NT2/D1 (cell line): Measurements from ENCODE around the gene DMPK.

Experiments used
- DNase-seq: peaks from one replicate; pipeline ENCODE4 v3.0.0-alpha.2; 2011; ENCODE audit warnings: low read depth, low spot score
- H3K27me3 ChIP-seq: 2 replicates; pipeline ENCODE4 v1.6.0; 2011; ENCODE audit warnings: mild to moderate bottlenecking; ENCODE audit not compliant: insufficient read length, insufficient read depth
- H3K36me3 ChIP-seq: 2 replicates; pipeline ENCODE4 v1.6.1; 2011; ENCODE audit warnings: mild to moderate bottlenecking, low read length, mixed read lengths; ENCODE audit not compliant: insufficient read depth, insufficient read length
- H3K4me1 ChIP-seq: 2 replicates; pipeline ENCODE4 v1.5.1; 2011; ENCODE audit not compliant: insufficient read depth, insufficient read length
- H3K4me3 ChIP-seq: 2 replicates; pipeline ENCODE4 v1.5.1; 2011; ENCODE audit warnings: low read depth; ENCODE audit not compliant: insufficient read length
- H3K9ac ChIP-seq: 2 replicates; pipeline ENCODE4 v1.6.0; 2011; ENCODE audit warnings: low read depth; ENCODE audit not compliant: insufficient read length
- H3K9me3 ChIP-seq: 2 replicates; pipeline ENCODE4 v1.5.1; 2011; ENCODE audit warnings: mild to moderate bottlenecking, low read length; ENCODE audit not compliant: insufficient read depth
- SUZ12 ChIP-seq: IDR thresholded peaks from 2 replicates; pipeline ENCODE4 v1.6.1; 2011; ENCODE audit not compliant: insufficient read length, insufficient read depth; ENCODE audit errors: extremely low read depth
- YY1 ChIP-seq: IDR thresholded peaks from 2 replicates; pipeline ENCODE4 v1.6.1; 2011; ENCODE audit not compliant: insufficient read length, insufficient read depth
- ZNF274 ChIP-seq: IDR thresholded peaks from 2 replicates; pipeline ENCODE4 v1.6.1; 2011; ENCODE audit warnings: mild to moderate bottlenecking, low read depth, low read length

Gene DMPK

DNA sequence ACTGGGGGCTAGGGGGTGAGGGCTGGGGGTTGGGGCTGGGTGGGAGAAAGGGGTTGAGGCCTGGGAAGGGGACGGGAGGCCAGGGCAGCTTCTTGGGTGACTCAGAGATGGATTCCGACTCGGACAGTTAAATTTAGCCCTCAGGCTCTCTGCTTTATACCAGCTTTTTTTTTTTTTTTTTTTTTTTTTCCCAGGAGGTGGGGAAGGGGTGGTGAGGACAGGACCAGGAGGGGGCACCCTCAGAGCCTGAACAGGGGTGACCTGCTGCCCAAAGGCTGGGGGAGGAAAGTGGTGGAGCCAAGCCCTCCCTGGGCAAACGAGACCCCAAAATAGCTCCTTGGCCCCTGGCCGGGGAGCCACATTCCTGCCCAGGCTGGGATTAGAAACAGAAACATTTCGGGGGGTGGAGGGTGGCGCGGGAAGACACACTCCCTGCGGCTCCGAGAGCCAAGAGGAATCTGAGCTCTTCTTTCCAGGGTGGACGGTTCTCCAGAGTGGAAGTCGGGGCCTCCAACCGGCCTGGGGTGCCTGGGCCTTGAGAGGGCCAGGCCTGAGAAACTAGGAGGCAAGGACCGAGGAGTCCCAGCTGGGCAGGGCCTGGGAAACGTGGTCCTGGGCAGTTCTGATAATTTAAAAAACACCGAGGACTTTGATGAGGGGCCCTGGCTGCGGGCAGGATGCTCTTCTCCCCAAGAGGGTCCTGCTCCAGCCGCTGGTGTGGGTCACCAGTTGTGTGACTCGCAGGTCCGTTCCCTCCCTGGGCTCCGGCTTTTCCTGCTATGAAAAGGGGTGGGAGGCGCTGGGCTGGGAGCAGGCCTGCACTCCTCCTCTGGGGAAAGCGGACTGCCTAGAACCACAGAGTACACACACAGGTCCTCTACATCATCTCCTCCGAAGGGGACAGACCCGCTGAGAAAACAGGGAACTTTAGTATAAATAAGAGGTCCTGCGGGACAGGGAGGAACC lies 813 bp upstream of the DMPK start:
- H3K27me3 ChIP-seq, result no peaks in the 10 kb centered on the region
- peaks cover 23% of the 10 kb centered on the region for H3K4me1 ChIP-seq
- peaks cover 48% of the 10 kb centered on the region for H3K36me3 ChIP-seq
- H3K9me3 ChIP-seq, result no peaks in the 10 kb centered on the region
- TF ChIP-seq ZNF274 (no peak), SUZ12 (no peak), YY1 (no peak)
- no peak overlapping the region for H3K4me3 ChIP-seq
- no peak for DNase-seq
- peak overlapping the region; percentile 50 for H3K9ac ChIP-seq

DNA sequence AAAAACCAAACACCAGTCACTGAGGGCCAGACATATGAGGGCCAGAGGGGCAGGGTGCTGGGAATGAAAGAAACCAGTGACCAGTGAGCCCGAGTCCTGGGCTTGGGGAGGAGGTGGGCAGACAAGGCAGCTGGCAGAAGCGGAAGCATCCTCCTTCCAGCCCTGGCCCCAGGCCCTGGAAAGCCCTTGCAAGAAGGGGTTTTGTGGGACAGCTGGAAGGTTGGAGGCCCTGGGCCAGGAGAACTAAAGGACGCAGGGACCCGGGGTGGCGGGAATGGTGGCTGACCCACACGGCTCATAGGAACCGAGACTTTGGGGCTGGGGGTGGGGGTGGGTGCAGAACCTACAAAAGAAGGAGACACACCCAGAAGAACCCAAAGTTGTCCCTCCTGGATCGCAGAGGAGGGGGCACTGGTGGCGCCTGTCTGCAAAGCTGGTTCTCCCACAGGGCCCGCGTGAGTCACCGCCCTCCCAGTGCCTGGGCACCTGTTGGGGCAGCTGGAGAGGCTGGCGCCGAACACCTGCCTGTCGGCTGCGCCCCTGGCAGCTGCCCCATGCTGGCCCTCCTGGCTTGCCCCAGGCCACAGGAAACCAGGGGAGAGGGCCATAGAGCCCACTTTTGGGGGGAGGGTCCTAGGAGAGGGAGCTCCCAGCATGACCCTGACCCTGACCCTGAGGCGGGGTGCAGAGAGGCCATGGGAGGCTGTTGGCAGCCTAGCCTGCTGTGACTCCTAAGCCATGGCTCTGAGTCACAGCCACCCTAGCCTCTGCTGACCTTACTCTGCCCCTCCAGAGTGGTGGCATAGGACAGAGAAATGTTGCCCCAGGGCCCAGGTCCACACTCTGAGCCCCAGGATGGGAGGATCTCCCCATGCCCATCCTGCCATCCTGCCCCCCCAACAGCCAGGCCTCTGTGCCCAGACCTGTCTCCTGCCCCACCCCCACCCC lies 802 bp downstream of the DMPK start:
- peak overlapping the region; percentile 8 for H3K4me3 ChIP-seq
- TF ChIP-seq YY1 (no peak), SUZ12 (no peak), ZNF274 (no peak)
- peak overlapping the region; percentile 50 for H3K9ac ChIP-seq
- no peak for DNase-seq
- H3K36me3 ChIP-seq, result peaks cover 50% of the 10 kb centered on the region
- no peaks in the 10 kb centered on the region for H3K9me3 ChIP-seq
- H3K27me3 ChIP-seq, result no peaks in the 10 kb centered on the region
- H3K4me1 ChIP-seq, result peaks cover 27% of the 10 kb centered on the region

DNA sequence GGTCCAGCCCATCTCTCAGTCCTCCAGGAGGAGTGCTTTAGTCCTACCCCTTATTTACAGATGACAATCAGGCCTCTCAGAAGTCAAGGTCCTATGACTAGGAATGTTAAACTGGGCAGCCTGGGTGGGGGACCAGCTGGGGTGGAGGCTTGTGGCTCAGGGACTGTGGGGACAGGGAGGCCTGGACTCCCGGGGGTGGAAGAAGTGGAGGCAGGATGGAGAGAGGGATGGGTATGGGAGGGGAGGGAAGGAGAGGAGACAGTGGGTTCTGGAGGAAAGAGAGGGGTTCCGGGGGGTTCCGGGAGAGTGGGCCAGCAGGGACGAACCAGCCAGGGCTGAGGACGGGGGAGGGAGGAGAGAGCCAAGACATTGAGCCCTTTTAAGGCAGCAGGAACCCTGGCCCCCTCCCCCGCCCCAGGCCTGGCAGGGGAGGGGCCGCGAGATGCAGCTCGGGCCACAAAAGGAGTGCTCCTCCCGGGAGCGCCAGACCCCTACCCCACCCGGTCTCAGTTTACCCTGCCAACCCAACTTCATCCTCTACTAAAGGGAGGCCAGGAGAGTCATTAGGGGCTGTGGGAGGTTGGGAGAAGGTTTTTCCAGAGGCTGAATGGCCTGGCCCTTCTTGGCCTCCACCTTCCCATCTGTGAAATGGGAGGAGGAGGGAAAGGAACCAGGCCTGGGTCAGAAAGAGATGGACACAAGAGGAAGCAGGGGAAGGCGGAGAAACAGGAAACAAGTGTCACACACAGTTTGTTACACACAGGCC lies 1.7 kb downstream of the DMPK start:
- Histone ChIP-seq H3K9me3 (no peaks in the 10 kb centered on the region), H3K4me3 (no peak overlapping the region), H3K9ac (peak overlapping the region; percentile 56), H3K36me3 (peaks cover 44% of the 10 kb centered on the region), H3K27me3 (no peaks in the 10 kb centered on the region), H3K4me1 (peaks cover 27% of the 10 kb centered on the region)
- no peak for DNase-seq
- TF ChIP-seq ZNF274 (no peak), SUZ12 (no peak), YY1 (no peak)

DNA sequence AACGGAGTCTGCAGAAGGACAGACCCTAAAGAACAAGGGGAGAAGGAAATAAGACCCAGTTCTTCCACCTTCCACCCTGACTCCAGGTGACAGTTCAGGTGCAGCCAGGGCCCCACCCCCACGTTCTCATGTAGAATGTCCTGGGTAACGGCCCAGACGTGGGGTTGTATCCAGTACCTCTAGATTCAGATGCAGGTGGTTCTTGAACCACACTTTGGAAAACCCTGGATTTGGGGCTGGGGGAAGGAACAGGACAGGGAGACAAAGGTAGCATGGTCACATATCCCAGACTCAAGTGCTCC lies 2.2 kb downstream of the DMPK start:
- Histone ChIP-seq H3K27me3 (no peaks in the 10 kb centered on the region), H3K9ac (peak overlapping the region; percentile 26), H3K4me3 (no peak overlapping the region)

DNA sequence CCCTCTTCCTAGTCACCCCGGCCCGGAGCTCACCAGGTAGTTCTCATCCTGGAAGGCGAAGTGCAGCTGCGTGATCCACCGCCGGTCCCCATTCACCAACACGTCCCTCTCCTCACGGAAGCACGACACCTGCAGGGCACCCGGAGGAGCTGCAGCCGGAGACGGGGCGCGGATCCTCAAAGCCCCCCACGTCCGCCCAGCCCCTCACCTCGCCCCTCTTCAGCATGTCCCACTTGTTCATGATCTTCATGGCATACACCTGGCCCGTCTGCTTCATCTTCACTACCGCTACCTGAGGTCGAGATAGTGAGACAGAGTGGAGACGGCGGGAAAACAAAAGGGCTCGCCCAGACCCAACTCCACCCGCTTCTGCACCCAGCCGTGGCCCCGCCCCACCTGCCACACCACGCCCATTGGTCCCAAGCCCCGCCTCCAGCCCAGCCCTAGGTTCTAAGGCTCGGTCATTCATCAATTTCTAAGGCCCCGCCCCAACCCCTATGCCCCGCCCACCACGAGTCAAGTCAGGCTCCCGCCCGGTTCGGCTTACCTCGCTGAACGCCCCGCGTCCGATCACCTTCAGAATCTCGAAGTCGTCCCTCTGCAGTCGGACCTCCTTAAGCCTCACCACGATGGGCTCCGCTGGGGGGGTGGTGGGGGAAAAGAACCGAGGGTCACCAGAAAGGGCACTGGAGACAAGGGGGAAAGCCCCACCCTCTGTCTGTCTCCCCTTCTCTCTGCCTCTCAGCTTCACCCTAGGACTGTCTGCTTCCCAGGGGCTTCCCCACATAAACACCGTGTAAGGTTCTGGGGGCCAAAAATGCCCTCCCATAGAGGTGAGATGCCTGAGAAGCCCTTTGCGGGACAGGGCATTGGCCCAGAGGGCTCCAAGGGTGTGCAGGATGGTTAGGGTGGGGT lies 2.8 kb downstream of the DMPK start:
- Histone ChIP-seq H3K9me3 (no peaks in the 10 kb centered on the region), H3K9ac (peak overlapping the region; percentile 32), H3K4me1 (peaks cover 24% of the 10 kb centered on the region), H3K4me3 (peak overlapping the region; percentile 28), H3K27me3 (no peaks in the 10 kb centered on the region), H3K36me3 (peaks cover 42% of the 10 kb centered on the region)
- no peak for DNase-seq
- TF ChIP-seq ZNF274, result no peak
- TF ChIP-seq SUZ12, result no peak
- TF ChIP-seq YY1, result no peak

More for the DNA sequence above, 2.2 kb downstream of the DMPK start:
- H3K9me3 ChIP-seq, result no peaks in the 10 kb centered on the region
- no peak for TF ChIP-seq SUZ12
- no peak for TF ChIP-seq YY1
- TF ChIP-seq ZNF274, result no peak
- DNase-seq, result no peak
- peaks cover 43% of the 10 kb centered on the region for H3K36me3 ChIP-seq
- H3K4me1 ChIP-seq, result peaks cover 27% of the 10 kb centered on the region
